Esophagus muscularis mucosa (tissue), 3 donors: ENCODE data around the gene EIF3D.

Source experiments
- POLR2A ChIP-seq: fragments of 450-650 bp; IDR thresholded peaks from one replicate; pipeline ENCODE4 v1.6.1; 2017; ENCODE audit warnings: antibody characterized with exemption, moderate library complexity, mild to moderate bottlenecking, low read depth
- POLR2AphosphoS5 ChIP-seq, 2 donors: sonication (generic); formaldehyde crosslinking; IDR thresholded peaks; one replicate each; pipeline ENCODE4 v1.6.1; 2017; ENCODE audit warnings: antibody characterized with exemption in 2 of 2
- TF ChIP-seq, protein P1 (sequence below), 3 experiments: fragments of 200-600 bp in 2 of 3; fragments of 450-650 bp in 1 of 3; sonication (generic) in 2 of 3; IDR thresholded peaks; one replicate each; pipeline ENCODE4 v1.5.1; 2017 to 2019; ENCODE audit warnings: antibody characterized with exemption in 3 of 3, mild to moderate bottlenecking in 2 of 3, moderate library complexity in 1 of 3

DNA sequence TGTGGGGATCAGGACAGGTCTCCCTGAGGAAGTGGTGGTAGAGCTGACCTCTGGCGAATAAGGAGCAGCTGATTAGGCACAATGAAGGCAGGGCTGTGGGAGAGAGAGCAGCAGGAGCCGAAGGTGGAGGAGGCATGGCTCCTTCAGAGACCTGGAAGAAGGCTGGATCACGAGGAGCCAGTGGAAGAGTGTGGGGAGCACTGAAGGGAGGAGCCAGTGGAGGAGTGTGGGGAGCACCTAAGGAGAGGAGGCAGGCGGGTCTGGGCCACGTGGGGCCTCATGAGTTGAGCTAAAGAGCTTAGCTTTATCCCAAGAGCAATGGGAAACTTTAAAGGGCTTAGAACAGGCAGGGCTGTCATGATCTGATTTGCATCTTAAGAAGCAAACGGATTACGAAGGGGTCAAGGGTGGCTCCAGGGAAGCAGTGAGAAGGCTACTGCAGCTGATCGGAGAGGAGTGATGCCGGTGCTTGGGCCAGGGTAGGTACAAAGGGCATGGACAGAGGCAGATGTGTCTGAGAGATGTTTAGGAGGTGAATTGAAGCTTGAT lies 44.9 kb upstream of the EIF3D start:
- no peak for TF ChIP-seq POLR2AphosphoS5 (IDR thresholded peaks at IDR 0.05)
- TF ChIP-seq POLR2A: no peak
- TF ChIP-seq, protein P1, sequence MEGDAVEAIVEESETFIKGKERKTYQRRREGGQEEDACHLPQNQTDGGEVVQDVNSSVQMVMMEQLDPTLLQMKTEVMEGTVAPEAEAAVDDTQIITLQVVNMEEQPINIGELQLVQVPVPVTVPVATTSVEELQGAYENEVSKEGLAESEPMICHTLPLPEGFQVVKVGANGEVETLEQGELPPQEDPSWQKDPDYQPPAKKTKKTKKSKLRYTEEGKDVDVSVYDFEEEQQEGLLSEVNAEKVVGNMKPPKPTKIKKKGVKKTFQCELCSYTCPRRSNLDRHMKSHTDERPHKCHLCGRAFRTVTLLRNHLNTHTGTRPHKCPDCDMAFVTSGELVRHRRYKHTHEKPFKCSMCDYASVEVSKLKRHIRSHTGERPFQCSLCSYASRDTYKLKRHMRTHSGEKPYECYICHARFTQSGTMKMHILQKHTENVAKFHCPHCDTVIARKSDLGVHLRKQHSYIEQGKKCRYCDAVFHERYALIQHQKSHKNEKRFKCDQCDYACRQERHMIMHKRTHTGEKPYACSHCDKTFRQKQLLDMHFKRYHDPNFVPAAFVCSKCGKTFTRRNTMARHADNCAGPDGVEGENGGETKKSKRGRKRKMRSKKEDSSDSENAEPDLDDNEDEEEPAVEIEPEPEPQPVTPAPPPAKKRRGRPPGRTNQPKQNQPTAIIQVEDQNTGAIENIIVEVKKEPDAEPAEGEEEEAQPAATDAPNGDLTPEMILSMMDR (IDR thresholded peaks at IDR 0.05): no peak
